GM23338 (cell line): ENCODE results near the gene DTNBP1. TPM values are rescaled to one million over a fixed set of nuclear protein-coding genes. Genes with fewer than 3 reads are reported as not detected.

Experiments
- ATAC-seq: fragments of 200-7000 bp; cut with Tn5 transposase; 3 replicates; pipeline ENCODE4 v1.9.1; 2020
- DNase-seq: peaks from one replicate; pipeline ENCODE4 v3.0.0-alpha.2; 2015; ENCODE audit warnings: low spot score
- H2AFZ ChIP-seq: fragments of 200-600 bp; sonication (generic); 2 replicates; pipeline ENCODE4 v1.8.0; 2016; ENCODE audit warnings: antibody characterized with exemption, mild to moderate bottlenecking, moderate library complexity
- H3F3A ChIP-seq: fragments of 200-600 bp; sonication (generic); replicated peaks from 2 replicates; pipeline ENCODE4 v1.8.0; 2017; ENCODE audit warnings: antibody characterized with exemption, mixed run types, low read depth
- H3K27ac ChIP-seq: fragments of 200-600 bp; sonication (generic); 2 replicates; pipeline ENCODE4 v1.6.1; 2016; ENCODE audit warnings: low read depth
- H3K27me3 ChIP-seq: fragments of 200-600 bp; sonication (generic); 2 replicates; pipeline ENCODE4 v1.8.0; 2016; ENCODE audit warnings: mild to moderate bottlenecking, mixed run types, moderate library complexity; ENCODE audit not compliant: insufficient read depth
- H3K36me3 ChIP-seq: fragments of 200-600 bp; sonication (generic); 2 replicates; pipeline ENCODE4 v1.8.0; 2016; ENCODE audit warnings: mild to moderate bottlenecking; ENCODE audit not compliant: insufficient read depth
- H3K4me1 ChIP-seq: fragments of 200-600 bp; sonication (generic); 2 replicates; pipeline ENCODE4 v1.8.0; 2016; ENCODE audit warnings: mild to moderate bottlenecking, moderate library complexity; ENCODE audit not compliant: insufficient read depth
- H3K4me2 ChIP-seq: fragments of 200-600 bp; sonication (generic); 2 replicates; pipeline ENCODE4 v1.7.1; 2017; ENCODE audit warnings: mixed run types
- H3K4me3 ChIP-seq: fragments of 200-600 bp; sonication (generic); 2 replicates; pipeline ENCODE4 v1.6.1; 2016; ENCODE audit warnings: mixed run types
- H3K79me2 ChIP-seq: fragments of 200-600 bp; sonication (generic); replicated peaks from 2 replicates; pipeline ENCODE4 v1.8.0; 2017; ENCODE audit warnings: mild to moderate bottlenecking; ENCODE audit not compliant: insufficient read depth
- H3K9me2 ChIP-seq: fragments of 200-600 bp; sonication (generic); 2 replicates; pipeline ENCODE4 v1.8.0; 2017; ENCODE audit not compliant: insufficient read depth
- H4K20me1 ChIP-seq: fragments of 200-600 bp; sonication (generic); replicated peaks from 2 replicates; pipeline ENCODE4 v1.8.0; 2017; ENCODE audit warnings: mild to moderate bottlenecking; ENCODE audit not compliant: insufficient read depth
- H3K27ac Mint-ChIP-seq: 2 replicates; pipeline ENCODE4 v1.8.0; 2020; ENCODE audit warnings: inconsistent platforms, mild to moderate bottlenecking, moderate library complexity, mixed read lengths
- H3K27me3 Mint-ChIP-seq: 3 replicates; pipeline ENCODE4 v1.8.0; 2022; ENCODE audit warnings: low read depth, mild to moderate bottlenecking, moderate library complexity, mixed read lengths, inconsistent platforms; ENCODE audit not compliant: insufficient read depth, poor library complexity
- H3K36me3 Mint-ChIP-seq: 3 replicates; pipeline ENCODE4 v1.8.0; 2021; ENCODE audit warnings: low read depth, mild to moderate bottlenecking, inconsistent platforms, moderate library complexity, mixed read lengths
- H3K4me1 Mint-ChIP-seq: 3 replicates; pipeline ENCODE4 v1.8.0; 2020; ENCODE audit warnings: mild to moderate bottlenecking, inconsistent platforms, mixed read lengths
- H3K4me3 Mint-ChIP-seq: 3 replicates; pipeline ENCODE4 v1.8.0; 2021; ENCODE audit warnings: moderate library complexity, mild to moderate bottlenecking, inconsistent platforms, mixed read lengths
- H3K9me3 Mint-ChIP-seq: 3 replicates; pipeline ENCODE4 v1.8.0; 2020; ENCODE audit warnings: moderate library complexity, mild to moderate bottlenecking, inconsistent platforms, mixed read lengths
- CREB1 ChIP-seq: fragments of 250-450 bp; sonication (Bioruptor Pico); IDR thresholded peaks from 2 replicates; pipeline ENCODE4 v1.5.0; 2020; ENCODE audit warnings: low read depth, mild to moderate bottlenecking, moderate library complexity
- CTCF ChIP-seq, 2 experiments: fragments of 200-600 bp in 1 of 2; sonication (generic) in 1 of 2; conservative IDR thresholded peaks; 2 replicates each; pipeline versions ENCODE4 v1.5.1 to v1.6.1; 2016 to 2017; ENCODE audit warnings: antibody characterized with exemption in 2 of 2, low read depth in 2 of 2, mild to moderate bottlenecking in 2 of 2, moderate library complexity in 1 of 2
- EZH2phosphoT487 ChIP-seq: fragments of 200-600 bp; sonication (generic); IDR thresholded peaks from one replicate; pipeline ENCODE4 v1.8.1; 2018; ENCODE audit warnings: antibody characterized with exemption; ENCODE audit not compliant: unreplicated experiment
- NANOG ChIP-seq: IDR thresholded peaks from 2 replicates; pipeline ENCODE4 v1.6.1; 2016; ENCODE audit warnings: antibody characterized with exemption, borderline replicate concordance
- POLR2AphosphoS5 ChIP-seq: IDR thresholded peaks from 2 replicates; pipeline ENCODE4 v1.6.1; 2016; ENCODE audit warnings: antibody characterized with exemption, low read depth
- STAT1 ChIP-seq: IDR thresholded peaks from one replicate; pipeline ENCODE4 v1.6.1; 2016; ENCODE audit warnings: antibody characterized with exemption; ENCODE audit not compliant: unreplicated experiment
- ZNF114 ChIP-seq: fragments of 250-450 bp; sonication (Bioruptor Pico); IDR thresholded peaks from 2 replicates; pipeline ENCODE4 v1.5.0; 2020; ENCODE audit warnings: mild to moderate bottlenecking, moderate library complexity
- ZNF331 ChIP-seq: fragments of 250-450 bp; sonication (Bioruptor Pico); IDR thresholded peaks from 2 replicates; pipeline ENCODE4 v1.5.0; 2020; ENCODE audit warnings: low read depth, mild to moderate bottlenecking, moderate library complexity
- ZNF462 ChIP-seq: fragments of 250-450 bp; sonication (Bioruptor Pico); IDR thresholded peaks from 2 replicates; pipeline ENCODE4 v1.5.0; 2020; ENCODE audit warnings: mild to moderate bottlenecking, moderate library complexity
- polyA plus RNA-seq: library from polyadenylated mRNA; unstranded; fragments of >200 nt; fragmentation: Nextera tagmentation; extraction: Ambion mirVana; gene quantifications from 2 replicates; pipeline ENCODE4 v1.2.1, GENCODE V29; 2016
- total RNA-seq: library from RNA; depleted of rRNA; stranded (reverse); fragments of >200 nt; shearing (Covaris generic); gene quantifications from 2 replicates; pipeline ENCODE4 v1.2.3, GENCODE V29; 2014
- TF ChIP-seq, protein P1 (sequence below): IDR thresholded peaks from 2 replicates; pipeline ENCODE4 v1.6.1; 2016; ENCODE audit warnings: antibody characterized with exemption

DTNBP1 gene
- total and polyA plus RNA-seq, 2 experiments from 2014 or later = 12.1 to 20.1 TPM

- Histone ChIP-seq H3K27ac (no peak overlapping the region), H4K20me1 (peaks cover 3% of the 10 kb centered on the region; the same call in 1 of the 2 replicates), H3F3A (no peaks in the 10 kb centered on the region), H3K4me3 (no peak overlapping the region), H2AFZ (no peak overlapping the region), H3K9me2 (no peaks in the 10 kb centered on the region), H3K36me3 (no peaks in the 10 kb centered on the region), H3K79me2 (no peaks in the 10 kb centered on the region), H3K27me3 (no peaks in the 10 kb centered on the region), H3K4me1 (no peaks in the 10 kb centered on the region), H3K4me2 (no peak overlapping the region)
- no peak for ATAC-seq
- Mint-ChIP-seq H3K27me3 (peaks cover 10% of the 10 kb centered on the region), H3K27ac (no peak overlapping the region), H3K4me3 (no peak overlapping the region), H3K9me3 (peaks cover 12% of the 10 kb centered on the region; the same call in 2 of the 3 replicates), H3K4me1 (no peaks in the 10 kb centered on the region), H3K36me3 (peaks cover 17% of the 10 kb centered on the region)
- DNase-seq = no peak
- TF ChIP-seq CTCF (conservative IDR thresholded peaks at IDR 0.05; ENCODE audit: low read depth in 2 of 2) = no peak
- no peak for TF ChIP-seq POLR2AphosphoS5
- no peak for TF ChIP-seq ZNF114 (CRISPR knock-in tag)
- TF ChIP-seq, protein P1, sequence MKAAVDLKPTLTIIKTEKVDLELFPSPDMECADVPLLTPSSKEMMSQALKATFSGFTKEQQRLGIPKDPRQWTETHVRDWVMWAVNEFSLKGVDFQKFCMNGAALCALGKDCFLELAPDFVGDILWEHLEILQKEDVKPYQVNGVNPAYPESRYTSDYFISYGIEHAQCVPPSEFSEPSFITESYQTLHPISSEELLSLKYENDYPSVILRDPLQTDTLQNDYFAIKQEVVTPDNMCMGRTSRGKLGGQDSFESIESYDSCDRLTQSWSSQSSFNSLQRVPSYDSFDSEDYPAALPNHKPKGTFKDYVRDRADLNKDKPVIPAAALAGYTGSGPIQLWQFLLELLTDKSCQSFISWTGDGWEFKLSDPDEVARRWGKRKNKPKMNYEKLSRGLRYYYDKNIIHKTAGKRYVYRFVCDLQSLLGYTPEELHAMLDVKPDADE = no peak
- no peak for TF ChIP-seq ZNF462 (CRISPR knock-in tag)
- no peak for TF ChIP-seq STAT1
- no peak for TF ChIP-seq ZNF331 (CRISPR knock-in tag)
- no peak for TF ChIP-seq EZH2phosphoT487
- no peak for TF ChIP-seq NANOG
- no peak for TF ChIP-seq CREB1 (CRISPR knock-in tag)
Measured at GRCh38 chr6:15533379-15534026, 129.3 kb downstream of the DTNBP1 start.
